ENCODE measurements around the gene RAB11FIP3.

- TF ChIP-seq TAF1 (IDR thresholded peaks at IDR 0.05; ENCODE audit: borderline replicate concordance, low read depth, low read length) (no peak), POLR2AphosphoS5 (IDR thresholded peaks at IDR 0.05; ENCODE audit: low read depth, low read length) (no peak)
Observed at GRCh38 chr16:455453-455852, 30.0 kb downstream of the RAB11FIP3 start.
